ENCODE measurements around the gene KLK4. TPM values are rescaled to one million over a fixed set of nuclear protein-coding genes. Genes with fewer than 3 reads are reported as not detected.

KLK4 gene
- total and polyA plus RNA-seq, 9 of the 15 experiments (the other 6 are each of a cell fraction or from before 2014, with no cell fraction given), result not detected

DNA sequence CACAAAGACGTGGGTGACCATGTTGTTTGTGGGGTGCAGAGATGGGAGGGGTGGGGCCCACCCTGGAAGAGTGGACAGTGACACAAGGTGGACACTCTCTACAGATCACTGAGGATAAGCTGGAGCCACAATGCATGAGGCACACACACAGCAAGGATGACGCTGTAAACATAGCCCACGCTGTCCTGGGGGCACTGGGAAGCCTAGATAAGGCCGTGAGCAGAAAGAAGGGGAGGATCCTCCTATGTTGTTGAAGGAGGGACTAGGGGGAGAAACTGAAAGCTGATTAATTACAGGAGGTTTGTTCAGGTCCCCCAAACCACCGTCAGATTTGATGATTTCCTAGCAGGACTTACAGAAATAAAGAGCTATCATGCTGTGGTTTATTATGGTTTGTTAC, 32.3 kb downstream of the KLK4 start (continued):
- TF ChIP-seq, protein P1, sequence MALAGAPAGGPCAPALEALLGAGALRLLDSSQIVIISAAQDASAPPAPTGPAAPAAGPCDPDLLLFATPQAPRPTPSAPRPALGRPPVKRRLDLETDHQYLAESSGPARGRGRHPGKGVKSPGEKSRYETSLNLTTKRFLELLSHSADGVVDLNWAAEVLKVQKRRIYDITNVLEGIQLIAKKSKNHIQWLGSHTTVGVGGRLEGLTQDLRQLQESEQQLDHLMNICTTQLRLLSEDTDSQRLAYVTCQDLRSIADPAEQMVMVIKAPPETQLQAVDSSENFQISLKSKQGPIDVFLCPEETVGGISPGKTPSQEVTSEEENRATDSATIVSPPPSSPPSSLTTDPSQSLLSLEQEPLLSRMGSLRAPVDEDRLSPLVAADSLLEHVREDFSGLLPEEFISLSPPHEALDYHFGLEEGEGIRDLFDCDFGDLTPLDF (CRISPR knock-in tag; IDR thresholded peaks at IDR 0.05), result no peak
- TF ChIP-seq ZNF707 (CRISPR knock-in tag; conservative IDR thresholded peaks at IDR 0.05) (no peak), ATF7 (IDR thresholded peaks at IDR 0.05) (peak; percentile 44; the same call in 1 of the 2 replicates), MCM7 (IDR thresholded peaks at IDR 0.05) (no peak), CREB1 (IDR thresholded peaks at IDR 0.05) (peak; percentile 67; the same call in 1 of the 2 replicates), CREB1 (CRISPR knock-in tag; IDR thresholded peaks at IDR 0.05) (no peak; the same call in 1 of the 2 replicates), CTBP1 (IDR thresholded peaks at IDR 0.05; ENCODE audit: borderline replicate concordance) (peak; percentile 64), C11orf30 (IDR thresholded peaks at IDR 0.05; ENCODE audit: low read depth) (no peak), ZNF717 (CRISPR knock-in tag; IDR thresholded peaks at IDR 0.05) (no peak), ETV5 (CRISPR knock-in tag; IDR thresholded peaks at IDR 0.05; ENCODE audit: low read depth) (no peak), MYBL2 (IDR thresholded peaks at IDR 0.05; ENCODE audit: low read depth) (no peak), MYBL2 (CRISPR knock-in tag; IDR thresholded peaks at IDR 0.05; ENCODE audit: borderline replicate concordance) (no peak), CBX3 (IDR thresholded peaks at IDR 0.05; ENCODE audit: borderline replicate concordance in 1 of 2, low read length in 2 of 2) (0 out of 3 replicates have a peak, but pooled peaks of 1 of the 2 experiments have one; percentile 13), RUNX1 (IDR thresholded peaks at IDR 0.05; ENCODE audit: low read depth) (no peak), HDAC6 (IDR thresholded peaks at IDR 0.05; ENCODE audit: low read depth, low read length) (no peak), ZNF354B (CRISPR knock-in tag; IDR thresholded peaks at IDR 0.05) (no peak), RBM14 (IDR thresholded peaks at IDR 0.05; ENCODE audit: borderline replicate concordance, insufficient read depth, low read depth, low read length) (no peak), MEF2A (IDR thresholded peaks at IDR 0.05; ENCODE audit: control insufficient read depth, low read depth, low read length) (no peak)
- TF ChIP-seq, protein P2, sequence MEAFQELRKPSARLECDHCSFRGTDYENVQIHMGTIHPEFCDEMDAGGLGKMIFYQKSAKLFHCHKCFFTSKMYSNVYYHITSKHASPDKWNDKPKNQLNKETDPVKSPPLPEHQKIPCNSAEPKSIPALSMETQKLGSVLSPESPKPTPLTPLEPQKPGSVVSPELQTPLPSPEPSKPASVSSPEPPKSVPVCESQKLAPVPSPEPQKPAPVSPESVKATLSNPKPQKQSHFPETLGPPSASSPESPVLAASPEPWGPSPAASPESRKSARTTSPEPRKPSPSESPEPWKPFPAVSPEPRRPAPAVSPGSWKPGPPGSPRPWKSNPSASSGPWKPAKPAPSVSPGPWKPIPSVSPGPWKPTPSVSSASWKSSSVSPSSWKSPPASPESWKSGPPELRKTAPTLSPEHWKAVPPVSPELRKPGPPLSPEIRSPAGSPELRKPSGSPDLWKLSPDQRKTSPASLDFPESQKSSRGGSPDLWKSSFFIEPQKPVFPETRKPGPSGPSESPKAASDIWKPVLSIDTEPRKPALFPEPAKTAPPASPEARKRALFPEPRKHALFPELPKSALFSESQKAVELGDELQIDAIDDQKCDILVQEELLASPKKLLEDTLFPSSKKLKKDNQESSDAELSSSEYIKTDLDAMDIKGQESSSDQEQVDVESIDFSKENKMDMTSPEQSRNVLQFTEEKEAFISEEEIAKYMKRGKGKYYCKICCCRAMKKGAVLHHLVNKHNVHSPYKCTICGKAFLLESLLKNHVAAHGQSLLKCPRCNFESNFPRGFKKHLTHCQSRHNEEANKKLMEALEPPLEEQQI (IDR thresholded peaks at IDR 0.05), result no peak
- TF ChIP-seq, protein P3, sequence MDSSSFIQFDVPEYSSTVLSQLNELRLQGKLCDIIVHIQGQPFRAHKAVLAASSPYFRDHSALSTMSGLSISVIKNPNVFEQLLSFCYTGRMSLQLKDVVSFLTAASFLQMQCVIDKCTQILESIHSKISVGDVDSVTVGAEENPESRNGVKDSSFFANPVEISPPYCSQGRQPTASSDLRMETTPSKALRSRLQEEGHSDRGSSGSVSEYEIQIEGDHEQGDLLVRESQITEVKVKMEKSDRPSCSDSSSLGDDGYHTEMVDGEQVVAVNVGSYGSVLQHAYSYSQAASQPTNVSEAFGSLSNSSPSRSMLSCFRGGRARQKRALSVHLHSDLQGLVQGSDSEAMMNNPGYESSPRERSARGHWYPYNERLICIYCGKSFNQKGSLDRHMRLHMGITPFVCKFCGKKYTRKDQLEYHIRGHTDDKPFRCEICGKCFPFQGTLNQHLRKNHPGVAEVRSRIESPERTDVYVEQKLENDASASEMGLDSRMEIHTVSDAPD (CRISPR knock-in tag; IDR thresholded peaks at IDR 0.05), result no peak
- TF ChIP-seq, protein P4, sequence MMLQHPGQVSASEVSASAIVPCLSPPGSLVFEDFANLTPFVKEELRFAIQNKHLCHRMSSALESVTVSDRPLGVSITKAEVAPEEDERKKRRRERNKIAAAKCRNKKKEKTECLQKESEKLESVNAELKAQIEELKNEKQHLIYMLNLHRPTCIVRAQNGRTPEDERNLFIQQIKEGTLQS (IDR thresholded peaks at IDR 0.05), result peak; percentile 52
- TF ChIP-seq, protein P4 (CRISPR knock-in tag; conservative IDR thresholded peaks at IDR 0.05), result no peak
- TF ChIP-seq, protein P5, sequence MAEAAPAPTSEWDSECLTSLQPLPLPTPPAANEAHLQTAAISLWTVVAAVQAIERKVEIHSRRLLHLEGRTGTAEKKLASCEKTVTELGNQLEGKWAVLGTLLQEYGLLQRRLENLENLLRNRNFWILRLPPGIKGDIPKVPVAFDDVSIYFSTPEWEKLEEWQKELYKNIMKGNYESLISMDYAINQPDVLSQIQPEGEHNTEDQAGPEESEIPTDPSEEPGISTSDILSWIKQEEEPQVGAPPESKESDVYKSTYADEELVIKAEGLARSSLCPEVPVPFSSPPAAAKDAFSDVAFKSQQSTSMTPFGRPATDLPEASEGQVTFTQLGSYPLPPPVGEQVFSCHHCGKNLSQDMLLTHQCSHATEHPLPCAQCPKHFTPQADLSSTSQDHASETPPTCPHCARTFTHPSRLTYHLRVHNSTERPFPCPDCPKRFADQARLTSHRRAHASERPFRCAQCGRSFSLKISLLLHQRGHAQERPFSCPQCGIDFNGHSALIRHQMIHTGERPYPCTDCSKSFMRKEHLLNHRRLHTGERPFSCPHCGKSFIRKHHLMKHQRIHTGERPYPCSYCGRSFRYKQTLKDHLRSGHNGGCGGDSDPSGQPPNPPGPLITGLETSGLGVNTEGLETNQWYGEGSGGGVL (CRISPR knock-in tag; IDR thresholded peaks at IDR 0.05), result no peak

All from K562 (cell line).